GM21367 (cell line): Measurements from ENCODE around the gene RPS5.
"Not testable (repeated sequence)": the region's sequence is repeated elsewhere in the genome, so short reads cannot be mapped to it uniquely, and the experiment has no call there.

ENCODE experiments used
- ATAC-seq: cut with Tn5 transposase; IDR thresholded peaks from one replicate; pipeline ENCODE4 v1.9.1; 2021; ENCODE audit not compliant: unreplicated experiment

Gene RPS5

DNA sequence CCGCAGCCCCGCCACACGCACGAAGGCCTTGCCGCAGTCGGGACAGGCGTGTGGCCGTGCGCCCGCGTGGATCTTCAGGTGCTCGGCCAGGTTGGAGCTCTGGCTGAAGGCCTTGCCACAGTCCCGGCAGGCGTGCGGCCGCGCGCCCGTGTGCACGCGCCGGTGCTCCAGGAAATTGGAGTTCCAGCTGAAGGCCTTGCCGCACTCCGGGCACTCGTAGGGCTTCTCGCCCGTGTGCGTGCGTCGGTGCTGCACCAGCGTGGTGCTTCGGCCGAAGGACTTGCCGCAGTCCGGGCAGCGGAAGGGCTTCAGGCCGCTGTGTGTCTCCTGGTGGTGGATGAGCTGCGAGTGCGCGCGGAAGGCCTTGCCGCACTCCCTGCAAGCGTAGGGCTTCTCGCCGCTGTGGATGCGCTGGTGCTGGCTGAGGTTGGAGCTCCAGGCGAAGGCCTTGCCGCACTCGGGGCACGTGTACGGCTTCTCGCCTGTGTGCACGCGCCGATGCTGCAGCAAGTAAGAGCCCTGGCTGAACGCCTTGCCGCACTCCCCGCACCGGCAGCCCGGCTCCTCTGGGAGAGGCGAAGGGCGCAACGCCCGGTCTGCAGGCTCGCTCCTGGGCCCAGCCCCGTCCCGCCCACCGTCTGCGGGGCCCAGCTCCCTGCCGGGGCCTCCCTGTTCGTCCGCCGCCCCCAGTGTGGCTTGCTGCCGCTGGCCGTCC, 30.1 kb upstream of the RPS5 start:
- ATAC-seq = no peak

DNA sequence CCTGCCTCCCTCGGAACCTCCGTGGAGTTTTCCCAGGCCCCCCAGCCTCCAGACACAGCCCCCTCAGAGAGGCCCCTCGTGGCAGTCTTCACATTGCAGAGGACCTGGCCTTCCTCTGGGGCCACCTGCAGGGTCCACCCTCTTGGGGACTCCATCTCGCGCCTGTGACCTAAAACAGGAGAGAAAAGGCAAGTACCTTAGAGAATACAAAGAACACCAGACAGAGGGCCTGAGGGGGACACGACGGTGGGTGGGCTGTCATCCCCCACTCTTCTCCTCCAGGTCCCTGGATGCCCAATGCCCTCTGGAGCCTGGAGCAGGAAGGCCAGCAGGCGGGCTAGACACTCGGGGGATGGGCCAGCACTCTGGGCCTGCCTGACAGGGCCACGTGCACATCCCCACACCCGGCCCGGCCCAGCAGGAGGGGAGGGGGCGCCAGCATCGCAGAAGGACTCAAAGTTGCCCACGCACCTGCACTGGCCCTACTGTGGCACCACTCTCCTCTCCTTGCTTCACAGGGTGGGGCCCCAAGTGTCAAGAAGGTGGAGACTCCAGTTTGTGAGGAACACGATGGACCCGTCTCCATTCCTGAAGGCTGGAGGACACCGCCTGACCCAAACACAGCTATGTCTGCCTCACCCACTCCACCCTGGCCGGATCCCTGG, 29.5 kb upstream of the RPS5 start:
- ATAC-seq = no peak

- no peak for ATAC-seq
Measured at GRCh38 chr19:58361900-58362271, 25.2 kb upstream of the RPS5 start.

DNA sequence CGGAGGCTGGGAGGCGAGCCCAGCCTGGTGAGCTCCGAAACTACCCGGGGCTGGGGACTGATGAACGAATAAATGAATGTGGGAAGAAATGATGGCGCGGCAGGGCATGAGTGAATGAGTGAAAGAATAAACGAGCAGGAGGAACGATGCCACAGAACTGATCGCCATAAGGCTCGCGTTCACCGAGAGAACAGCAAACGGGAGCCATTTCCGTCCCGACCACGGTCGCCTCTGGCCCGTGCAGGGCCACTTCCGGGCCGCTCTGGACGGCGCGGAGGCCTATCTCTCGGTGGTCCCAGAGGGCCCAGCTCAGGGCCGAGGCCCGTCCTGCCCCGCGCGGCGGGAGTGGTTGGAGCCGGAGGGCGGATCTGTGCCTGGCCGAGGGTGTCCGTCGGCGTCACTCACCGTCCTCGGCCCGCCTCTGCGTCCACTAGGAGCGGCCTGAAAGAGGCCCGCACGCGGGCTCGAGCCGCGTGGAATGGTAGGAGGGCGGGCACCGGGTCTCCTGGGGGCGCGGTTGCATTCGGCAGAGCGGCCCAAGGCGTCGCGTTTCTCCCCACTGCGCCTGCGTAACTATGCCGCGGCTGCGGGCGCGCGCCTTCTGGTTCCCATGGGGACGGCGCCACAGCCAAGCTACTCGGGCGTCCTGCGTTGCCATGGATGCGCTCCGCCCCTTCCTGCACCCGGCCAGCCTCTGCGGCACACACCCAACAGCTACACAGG, 24.6 kb upstream of the RPS5 start, which contains the start of gene ZNF497:
Gene ZNF497 (minus strand): TSS at position 480 of the 723 bp plus-strand sequence. CDS start 5,116 bp downstream, outside the sequence.
- peak; percentile 79 for ATAC-seq

GRCh38 chr19:58364146-58364545, 22.9 kb upstream of the RPS5 start:
- ATAC-seq = no peak

GRCh38 chr19:58366585-58367430, 20.3 kb upstream of the RPS5 start:
- no peak for ATAC-seq

- ATAC-seq = no peak
Measured at GRCh38 chr19:58367698-58368454, 19.2 kb upstream of the RPS5 start.

GRCh38 chr19:58368561-58369360, 18.3 kb upstream of the RPS5 start:
- no peak for ATAC-seq

DNA sequence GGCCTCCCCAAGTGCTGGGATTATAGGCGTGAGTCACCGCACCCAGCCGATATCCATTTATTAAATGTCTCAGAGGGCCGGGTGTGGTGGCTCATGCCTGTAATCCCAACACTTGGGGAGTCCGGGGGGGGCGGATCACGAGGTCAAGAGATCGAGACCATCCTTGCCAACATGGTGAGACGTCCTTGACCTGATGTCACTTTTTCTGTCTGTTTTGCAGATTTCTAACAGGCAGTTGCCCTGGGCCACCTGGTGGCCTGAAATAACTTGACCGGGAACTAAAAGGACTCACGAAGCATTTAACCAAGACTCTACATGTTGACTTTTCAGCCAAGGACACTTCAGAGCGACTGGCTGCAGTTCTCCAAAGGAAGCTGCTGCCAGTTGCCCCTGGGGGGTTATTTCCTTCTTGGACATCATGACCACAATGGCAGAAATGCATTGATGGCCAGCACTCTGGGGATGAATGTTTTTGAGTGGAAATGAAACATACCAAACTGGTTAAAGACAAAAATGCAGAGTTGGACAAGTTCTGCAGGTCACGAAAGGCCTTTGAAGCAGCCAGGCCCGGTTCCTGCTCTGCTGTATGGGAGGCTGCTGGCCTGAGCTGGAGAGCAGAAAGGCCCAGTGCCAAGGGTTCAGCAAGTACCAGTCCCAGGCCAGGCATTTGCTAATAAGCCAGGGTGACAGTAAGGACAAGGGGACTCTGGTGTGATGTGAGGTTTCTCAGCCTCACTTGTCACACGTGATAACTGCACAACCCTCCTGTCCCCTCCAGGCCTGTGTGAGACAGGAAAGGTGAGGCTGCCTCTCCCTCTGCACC, 14.5 kb upstream of the RPS5 start:
- ATAC-seq = no peak

- no peak for ATAC-seq
Measured at GRCh38 chr19:58374200-58374599, 12.9 kb upstream of the RPS5 start.

GRCh38 chr19:58376724-58377123, 10.3 kb upstream of the RPS5 start:
- not testable (repeated sequence) for ATAC-seq

DNA sequence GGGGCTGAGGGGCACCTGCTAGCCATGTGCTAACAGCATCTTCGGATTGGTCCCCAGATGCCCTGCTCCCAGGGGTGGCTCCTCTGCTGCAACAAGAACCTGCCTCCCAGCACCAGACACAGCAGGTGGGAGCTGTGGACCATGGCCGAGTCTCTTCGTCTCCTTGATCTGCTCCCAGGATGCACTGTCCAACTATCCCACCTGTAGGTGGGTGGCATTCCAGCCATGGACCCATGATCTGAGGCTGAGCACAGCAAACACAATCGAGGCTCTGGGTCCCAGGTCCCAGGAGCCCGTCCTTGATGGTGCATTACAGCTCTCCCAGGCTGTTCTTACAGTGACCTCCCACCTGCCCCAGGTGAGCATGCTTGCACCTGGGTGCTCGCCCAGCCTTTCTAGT, 7.8 kb upstream of the RPS5 start:
- ATAC-seq = no peak

GRCh38 chr19:58380037-58380661, 6.9 kb upstream of the RPS5 start:
- ATAC-seq = no peak

DNA sequence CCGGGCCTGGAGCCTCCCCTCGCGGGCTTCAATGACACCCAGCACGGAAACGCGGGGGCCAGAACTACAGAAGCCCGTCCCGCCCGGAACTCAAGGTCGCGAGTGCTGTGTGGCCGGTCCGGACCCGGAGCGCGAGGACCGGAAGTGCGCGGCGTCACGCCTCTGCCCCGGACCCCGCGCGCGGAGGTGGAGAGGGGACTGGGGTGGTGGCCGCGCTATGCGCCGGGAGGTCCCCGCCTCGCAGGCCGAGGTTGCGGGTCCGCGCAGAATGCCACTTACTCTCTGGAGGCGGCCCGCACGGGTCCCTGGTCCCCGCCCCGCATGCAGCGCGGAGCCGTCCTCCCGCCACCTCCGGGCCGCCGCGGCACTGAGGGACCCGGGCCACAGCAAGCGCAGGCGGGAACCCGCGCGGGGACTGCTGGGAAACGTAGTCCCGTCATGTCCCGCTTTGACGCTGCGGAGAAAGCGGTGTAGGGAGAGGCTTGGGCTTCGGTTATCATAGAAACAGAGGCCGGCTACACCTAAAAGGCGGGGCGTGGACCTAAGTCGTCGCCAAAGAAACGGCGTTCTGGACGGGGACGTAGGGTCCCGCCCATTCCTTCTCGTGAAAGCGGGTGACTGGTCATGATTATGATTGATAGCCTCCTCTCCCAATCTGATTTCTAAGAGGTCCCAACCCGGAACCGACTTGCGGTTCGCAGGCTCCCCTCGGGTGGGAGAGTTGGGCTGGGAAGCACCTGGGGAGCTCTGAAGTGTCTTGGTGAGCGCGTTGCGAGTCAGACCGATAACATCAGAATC, 6.2 kb upstream of the RPS5 start, which contains the start of gene ZNF837:
Gene ZNF837 (minus strand): TSS at position 369 of the 798 bp plus-strand sequence. CDS start 11,698 bp downstream, outside the sequence.
- ATAC-seq = peak; percentile 68

DNA sequence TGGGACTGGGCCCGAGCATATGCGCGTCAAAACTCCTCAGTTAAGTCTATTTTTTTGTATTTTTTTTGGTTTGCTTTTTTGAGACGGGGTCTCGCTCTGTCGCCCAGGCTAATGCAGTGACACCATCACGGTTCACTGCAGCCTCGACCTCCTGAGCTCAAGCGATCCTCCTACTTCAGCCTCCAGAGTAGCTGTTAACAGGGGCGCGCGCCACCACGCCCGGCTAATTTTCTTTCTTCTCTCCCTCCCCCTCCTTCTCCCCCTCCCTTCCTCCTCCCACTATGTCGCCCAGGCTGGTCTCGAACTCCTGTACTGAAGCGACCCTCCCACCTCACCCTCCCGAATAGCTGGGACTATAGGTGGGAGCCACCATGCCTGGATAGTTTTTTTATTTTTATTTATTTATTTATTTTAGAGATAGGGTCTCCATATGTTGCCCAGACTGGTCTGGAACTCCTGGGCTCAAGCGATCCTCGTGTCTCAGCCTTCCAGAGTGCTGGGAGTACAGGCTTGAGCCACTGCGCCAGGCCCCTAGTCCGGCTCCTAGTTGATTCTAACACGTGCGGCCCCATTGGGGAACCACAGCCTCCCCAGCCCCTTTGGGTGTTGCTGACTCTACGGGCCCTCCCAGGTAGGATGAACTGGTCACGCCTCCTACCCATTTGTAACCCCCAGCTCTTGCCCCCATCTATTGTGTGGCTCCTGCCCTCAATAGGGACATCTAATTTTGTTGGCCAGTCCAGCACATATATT, 5.4 kb upstream of the RPS5 start:
- ATAC-seq = no peak

- no peak for ATAC-seq
Measured at GRCh38 chr19:58382997-58383603, 4.0 kb upstream of the RPS5 start.
